ENCODE data around the gene KCNC1.

The KCNC1 gene

DNA sequence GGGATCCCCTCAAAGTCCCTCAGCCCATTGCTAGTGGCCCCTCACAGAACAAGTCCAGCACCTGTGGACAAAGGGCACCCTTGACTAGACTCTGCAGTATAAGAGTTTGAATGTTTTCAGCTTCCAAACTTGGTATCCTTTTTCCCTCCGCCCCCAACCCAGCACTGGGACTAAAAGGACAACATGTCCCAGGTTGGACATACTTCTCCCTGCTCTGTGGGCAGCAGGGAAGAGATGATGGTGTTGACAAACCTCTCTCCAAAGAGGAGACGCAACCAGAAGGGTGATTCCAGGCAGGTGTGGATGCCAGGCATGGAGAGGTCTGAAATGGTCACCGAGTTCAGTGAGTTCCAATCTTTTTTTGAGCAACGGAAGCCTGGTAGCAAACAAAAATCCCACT lies 19.7 kb upstream of the KCNC1 start:
- no peak for DNase-seq (ENCODE audit: low read depth in 2 of 2)

DNA sequence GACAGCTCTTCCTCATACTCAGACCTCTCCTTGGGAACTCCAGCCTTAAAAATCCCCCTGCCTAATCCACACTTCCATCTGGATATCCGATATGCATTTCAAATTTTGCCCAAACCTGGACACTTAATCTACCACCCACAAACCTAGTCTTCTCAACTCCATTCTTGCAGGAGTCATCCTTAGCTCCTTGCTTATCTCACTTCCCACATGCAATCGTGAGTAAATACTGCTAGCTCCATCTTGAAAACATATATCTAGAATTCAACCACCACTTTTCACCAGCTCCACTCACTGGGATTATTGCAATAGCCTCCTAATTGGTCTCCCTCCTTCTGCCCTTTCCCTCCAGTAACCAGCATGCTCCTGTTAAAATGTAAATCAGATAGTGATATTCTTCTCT lies 17.8 kb upstream of the KCNC1 start:
- no peak for DNase-seq (ENCODE audit: low read depth in 2 of 2)

DNA sequence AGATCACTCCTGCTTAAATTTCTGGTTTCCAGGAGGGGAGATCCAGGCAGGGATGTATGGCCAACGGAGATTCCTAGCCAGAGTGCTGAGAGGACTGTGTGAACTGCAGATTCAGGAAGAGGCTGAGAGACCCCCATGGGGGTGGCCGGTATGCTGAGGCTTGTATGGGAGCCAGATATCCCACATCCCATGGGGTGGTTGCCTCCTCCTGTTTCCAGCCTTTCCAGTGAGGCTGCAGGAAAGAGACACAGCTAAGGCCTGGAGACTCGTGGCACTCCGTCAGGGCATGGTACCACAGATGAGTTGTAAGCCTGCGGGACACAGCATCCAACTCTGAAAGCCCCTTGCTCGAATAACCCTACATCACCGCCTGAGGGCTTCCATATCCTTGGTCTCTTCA lies 16.6 kb upstream of the KCNC1 start:
- no peak for DNase-seq (ENCODE audit: low read depth in 2 of 2)

DNA sequence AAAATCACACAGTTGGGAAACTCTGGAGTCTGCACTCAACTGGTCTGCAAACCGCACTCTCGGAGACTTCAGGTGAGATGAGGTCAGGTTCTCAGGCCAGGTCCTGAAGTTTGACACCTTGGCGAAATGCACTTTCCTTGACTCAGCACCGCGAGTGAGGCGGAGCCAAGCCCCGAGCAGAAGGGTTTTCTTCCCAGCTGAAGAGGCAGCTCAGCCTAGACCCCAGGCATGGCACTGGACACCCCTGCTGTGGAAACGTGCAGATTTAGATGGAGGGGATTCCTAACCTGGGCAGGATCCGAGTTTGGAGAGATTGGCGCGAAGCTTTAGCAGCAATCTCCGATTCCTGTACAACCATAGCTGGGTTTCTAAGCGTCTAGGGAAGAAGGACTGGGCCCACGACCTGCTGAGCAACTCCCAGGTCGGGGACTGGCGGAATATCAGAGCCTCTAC lies 16.0 kb upstream of the KCNC1 start:
- DNase-seq (ENCODE audit: low read depth in 2 of 2) = no peak

DNA sequence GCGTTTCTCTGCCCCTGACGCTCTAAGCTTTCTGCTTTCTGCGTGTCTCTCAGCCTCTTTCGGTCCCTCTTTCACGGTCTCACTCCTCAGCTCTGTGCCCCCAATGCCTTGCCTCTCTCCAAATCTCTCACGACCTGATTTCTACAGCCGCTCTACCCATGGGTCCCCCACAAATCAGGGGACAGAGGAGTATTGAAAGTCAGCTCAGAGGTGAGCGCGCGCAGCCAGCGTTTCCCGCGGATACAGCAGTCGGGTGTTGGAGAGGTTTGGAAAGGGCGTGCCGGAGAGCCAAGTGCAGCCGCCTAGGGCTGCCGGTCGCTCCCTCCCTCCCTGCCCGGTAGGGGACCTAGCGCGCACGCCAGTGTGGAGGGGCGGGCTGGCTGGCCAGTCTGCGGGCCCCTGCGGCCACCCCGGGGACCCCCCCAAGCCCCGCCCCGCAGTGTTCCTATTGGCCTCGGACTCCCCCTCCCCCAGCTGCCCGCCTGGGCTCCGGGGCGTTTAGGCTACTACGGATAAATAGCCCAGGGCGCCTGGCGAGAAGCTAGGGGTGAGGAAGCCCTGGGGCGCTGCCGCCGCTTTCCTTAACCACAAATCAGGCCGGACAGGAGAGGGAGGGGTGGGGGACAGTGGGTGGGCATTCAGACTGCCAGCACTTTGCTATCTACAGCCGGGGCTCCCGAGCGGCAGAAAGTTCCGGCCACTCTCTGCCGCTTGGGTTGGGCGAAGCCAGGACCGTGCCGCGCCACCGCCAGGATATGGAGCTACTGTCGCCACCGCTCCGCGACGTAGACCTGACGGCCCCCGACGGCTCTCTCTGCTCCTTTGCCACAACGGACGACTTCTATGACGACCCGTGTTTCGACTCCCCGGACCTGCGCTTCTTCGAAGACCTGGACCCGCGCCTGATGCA lies 15.3 kb upstream of the KCNC1 start, which contains the start of gene MYOD1:
Gene MYOD1, plus strand, starts transcription at position 544 of the 910 bp plus-strand sequence. Its CDS starts 212 bp downstream, at position 756.
- DNase-seq (ENCODE audit: low read depth in 2 of 2) = no peak

DNA sequence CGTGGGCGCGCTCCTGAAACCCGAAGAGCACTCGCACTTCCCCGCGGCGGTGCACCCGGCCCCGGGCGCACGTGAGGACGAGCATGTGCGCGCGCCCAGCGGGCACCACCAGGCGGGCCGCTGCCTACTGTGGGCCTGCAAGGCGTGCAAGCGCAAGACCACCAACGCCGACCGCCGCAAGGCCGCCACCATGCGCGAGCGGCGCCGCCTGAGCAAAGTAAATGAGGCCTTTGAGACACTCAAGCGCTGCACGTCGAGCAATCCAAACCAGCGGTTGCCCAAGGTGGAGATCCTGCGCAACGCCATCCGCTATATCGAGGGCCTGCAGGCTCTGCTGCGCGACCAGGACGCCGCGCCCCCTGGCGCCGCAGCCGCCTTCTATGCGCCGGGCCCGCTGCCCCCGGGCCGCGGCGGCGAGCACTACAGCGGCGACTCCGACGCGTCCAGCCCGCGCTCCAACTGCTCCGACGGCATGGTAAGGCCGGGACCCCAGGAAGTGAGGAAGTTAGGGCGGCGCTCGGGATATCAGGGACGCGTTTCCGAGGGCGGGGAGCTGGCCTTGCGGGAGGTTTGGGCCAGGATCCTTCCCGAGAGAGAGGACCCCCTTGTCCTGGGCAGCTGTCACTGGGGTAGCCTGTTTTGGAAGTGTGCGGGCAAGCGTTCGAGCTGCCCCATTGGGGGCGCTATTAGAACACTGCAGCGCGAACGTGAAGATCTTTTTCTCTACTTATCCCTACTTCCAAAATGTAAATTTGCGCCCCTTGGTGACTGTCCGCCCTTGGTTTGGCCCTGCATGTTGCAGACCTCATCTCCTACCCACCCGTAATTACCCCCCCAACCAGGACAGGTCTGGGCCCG lies 14.4 kb upstream of the KCNC1 start:
- no peak for DNase-seq (ENCODE audit: low read depth in 2 of 2)

DNA sequence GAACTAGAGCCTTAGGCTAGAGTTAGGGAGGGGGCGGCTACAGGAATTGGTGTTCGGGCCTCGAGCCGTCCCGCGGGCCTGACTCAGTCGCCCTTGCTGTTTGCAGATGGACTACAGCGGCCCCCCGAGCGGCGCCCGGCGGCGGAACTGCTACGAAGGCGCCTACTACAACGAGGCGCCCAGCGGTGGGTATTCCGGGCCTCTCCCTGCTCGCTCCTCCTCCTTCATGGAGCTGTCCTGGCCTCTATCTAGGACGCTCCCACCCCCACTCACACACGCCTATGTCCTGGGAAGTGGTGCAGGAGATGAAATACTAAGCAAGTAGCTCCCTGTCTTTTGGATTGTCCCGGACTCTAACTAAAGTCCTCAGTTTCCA lies 13.8 kb upstream of the KCNC1 start:
- no peak for DNase-seq (ENCODE audit: low read depth in 2 of 2)

DNA sequence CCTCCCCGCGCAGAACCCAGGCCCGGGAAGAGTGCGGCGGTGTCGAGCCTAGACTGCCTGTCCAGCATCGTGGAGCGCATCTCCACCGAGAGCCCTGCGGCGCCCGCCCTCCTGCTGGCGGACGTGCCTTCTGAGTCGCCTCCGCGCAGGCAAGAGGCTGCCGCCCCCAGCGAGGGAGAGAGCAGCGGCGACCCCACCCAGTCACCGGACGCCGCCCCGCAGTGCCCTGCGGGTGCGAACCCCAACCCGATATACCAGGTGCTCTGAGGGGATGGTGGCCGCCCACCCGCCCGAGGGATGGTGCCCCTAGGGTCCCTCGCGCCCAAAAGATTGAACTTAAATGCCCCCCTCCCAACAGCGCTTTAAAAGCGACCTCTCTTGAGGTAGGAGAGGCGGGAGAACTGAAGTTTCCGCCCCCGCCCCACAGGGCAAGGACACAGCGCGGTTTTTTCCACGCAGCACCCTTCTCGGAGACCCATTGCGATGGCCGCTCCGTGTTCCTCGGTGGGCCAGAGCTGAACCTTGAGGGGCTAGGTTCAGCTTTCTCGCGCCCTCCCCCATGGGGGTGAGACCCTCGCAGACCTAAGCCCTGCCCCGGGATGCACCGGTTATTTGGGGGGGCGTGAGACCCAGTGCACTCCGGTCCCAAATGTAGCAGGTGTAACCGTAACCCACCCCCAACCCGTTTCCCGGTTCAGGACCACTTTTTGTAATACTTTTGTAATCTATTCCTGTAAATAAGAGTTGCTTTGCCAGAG lies 13.2 kb upstream of the KCNC1 start:
- no peak for DNase-seq (ENCODE audit: low read depth in 2 of 2)

DNA sequence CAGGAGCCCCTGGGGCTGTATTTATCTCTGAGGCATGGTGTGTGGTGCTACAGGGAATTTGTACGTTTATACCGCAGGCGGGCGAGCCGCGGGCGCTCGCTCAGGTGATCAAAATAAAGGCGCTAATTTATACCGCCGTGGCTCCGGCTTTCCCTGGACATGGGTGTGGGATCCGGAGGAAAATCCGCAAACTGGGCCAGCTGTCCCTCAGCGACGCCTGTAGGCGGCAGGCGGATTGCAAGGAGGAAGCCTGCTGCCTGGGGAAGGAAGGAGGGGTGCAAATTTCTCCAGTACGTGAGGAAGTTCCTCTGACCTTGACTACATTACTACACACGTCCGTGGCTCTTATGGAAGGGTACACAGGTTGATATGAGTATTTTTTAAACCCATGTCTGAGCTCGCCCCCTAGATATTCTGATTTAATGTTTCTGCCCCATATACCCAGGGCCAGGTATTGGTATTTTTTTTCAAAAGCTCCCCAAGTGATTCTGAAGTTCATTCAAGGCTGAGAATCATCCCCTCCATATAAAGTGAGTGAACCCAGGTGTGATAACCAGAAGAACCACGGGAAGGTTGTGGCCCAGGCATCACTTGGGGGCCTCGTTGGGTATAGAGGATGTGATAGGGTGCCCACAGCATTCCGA lies 12.5 kb upstream of the KCNC1 start:
- no peak for DNase-seq (ENCODE audit: low read depth in 2 of 2)

DNA sequence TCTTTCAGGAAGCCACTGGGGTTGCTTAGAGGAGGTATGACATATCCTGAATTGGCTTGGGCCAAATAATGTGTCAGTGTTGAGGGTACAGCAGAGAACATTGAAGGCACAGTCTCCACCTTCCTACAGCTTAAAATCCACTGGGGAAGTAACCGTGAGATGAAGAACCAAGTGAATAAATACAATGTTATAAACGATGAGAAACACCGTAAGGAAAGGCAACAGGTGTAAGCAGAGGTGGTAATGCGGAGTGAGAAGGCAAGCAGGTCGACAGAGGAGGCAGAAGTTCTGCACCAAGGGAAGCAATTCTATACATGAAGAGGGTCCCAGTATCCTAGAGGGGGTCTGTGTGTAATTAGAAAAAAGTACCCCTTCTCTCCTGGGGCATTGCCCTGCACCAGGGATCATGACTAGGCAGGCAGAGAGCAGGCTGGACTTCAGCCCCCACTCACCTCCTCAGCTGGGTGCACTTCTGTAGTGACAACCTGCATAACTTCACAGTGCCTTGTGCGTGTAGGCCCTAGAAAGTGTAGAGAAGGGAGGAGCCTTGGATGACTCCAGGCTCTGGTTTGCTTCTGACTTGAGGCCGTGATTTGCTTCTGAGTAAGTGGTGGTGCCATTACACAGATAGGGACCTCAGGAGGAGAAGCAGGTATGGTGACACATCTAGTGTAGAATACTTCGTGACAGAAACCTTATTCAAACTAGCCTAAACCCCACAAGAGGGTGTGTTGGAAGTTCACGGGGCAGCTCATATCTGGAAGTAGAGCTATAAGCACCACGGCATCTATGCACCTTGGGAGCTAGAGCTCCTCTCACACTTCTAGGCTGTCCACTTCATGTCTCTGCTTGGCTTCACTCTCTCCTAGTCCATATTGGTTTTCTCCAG lies 10.3 kb upstream of the KCNC1 start:
- DNase-seq (ENCODE audit: low read depth in 2 of 2) = no peak

DNA sequence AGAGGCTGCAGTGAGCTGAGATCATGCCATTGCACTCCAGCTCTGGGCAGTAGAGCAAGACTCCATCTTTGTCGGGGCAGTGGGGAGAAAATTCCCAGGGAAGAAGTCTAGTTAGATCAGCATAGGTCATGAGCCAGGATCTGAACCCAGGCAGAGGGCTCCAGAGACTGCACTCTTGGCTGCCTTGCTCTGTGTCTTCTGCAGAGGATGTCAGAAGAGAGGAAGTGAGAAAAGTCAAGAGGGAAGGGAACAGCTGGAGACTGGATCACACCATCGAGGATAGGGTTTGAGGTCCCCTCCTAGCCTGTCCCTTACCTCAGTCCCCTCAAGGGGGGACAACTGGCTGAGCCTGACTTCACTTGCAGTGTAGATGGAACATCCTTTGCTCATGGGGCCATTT lies 9.4 kb upstream of the KCNC1 start:
- DNase-seq (ENCODE audit: low read depth in 2 of 2) = no peak

DNA sequence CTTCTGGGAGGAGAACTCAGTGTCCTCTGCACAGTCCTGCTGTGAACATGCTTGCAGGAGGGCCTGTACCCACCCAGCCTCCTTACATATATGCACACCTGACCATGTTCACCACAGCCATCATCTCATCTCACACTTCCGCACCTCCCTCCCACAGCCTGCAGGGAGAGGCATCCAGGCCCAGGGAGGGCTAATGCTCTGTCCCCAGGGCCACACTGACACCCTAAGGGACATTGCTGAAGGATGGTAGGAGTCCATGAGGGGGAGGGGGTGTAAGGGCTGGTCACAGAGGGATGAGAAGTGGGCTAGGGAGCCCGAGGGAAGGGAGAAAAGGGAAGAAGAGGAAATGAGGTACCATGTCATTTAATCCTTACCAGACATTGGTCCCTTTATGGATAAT lies 4.4 kb upstream of the KCNC1 start:
- DNase-seq (ENCODE audit: low read depth in 2 of 2) = no peak

DNA sequence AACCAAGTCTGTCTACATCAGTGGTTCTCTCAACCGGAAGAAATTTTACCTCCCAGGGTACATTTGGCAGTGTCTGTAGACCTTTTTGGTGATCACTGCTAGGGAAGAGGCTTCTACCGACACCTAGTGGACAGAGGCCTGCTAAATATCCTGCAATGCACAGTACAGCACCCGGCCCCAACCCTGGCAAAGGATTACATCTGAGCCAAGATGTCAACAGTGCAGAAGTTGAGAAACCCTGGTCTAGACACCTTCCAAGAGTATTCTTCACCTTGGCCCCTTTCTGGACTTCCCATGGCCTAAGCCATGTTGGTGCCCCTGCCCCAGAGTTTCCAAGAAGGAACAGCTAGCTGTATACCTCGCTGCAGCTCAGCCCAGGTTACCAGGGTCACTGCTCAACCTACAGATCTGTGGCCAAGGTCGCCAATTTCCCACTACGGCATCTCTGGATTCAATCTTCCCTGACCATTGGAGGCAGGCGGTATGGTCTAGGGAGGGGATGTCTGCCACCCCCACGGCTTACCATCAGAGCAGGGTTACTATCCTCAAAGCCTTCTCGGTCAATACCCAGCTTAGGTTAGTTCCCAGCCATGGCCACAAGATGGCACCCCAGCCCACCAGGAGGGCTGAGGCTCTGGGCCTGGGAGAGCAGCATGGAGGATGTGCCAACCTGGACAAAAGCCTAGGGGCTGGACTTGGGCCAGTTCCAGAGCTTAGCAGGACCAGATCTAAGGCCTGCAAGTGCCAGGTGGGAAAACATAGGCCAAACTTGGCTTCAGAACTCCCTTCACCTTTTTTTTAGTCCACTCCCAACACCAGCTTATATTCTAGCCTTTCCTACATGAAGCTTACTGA lies 3.7 kb upstream of the KCNC1 start:
- DNase-seq (ENCODE audit: low read depth in 2 of 2) = peak; percentile 41 to 69

DNA sequence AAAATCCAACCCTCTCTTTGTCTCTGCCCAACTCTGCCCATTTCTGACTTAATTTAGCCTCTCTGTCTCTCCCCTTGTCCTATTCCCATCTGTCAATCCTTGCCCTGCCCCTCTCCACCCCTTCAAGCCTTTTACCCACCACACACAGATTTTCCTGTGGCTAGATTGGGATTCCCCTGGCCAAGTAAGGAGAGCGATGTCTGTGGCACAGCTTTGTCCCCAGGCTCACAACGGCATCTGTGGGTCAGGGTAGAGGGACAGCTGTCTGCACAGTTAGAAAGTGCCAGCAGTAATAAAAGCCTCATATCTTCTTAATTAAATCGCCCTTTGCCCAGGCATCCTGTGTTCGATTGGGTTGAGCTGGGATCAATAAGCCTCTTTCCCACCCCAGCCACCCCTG lies 1.3 kb upstream of the KCNC1 start:
- DNase-seq (ENCODE audit: low read depth in 2 of 2) = no peak

DNA sequence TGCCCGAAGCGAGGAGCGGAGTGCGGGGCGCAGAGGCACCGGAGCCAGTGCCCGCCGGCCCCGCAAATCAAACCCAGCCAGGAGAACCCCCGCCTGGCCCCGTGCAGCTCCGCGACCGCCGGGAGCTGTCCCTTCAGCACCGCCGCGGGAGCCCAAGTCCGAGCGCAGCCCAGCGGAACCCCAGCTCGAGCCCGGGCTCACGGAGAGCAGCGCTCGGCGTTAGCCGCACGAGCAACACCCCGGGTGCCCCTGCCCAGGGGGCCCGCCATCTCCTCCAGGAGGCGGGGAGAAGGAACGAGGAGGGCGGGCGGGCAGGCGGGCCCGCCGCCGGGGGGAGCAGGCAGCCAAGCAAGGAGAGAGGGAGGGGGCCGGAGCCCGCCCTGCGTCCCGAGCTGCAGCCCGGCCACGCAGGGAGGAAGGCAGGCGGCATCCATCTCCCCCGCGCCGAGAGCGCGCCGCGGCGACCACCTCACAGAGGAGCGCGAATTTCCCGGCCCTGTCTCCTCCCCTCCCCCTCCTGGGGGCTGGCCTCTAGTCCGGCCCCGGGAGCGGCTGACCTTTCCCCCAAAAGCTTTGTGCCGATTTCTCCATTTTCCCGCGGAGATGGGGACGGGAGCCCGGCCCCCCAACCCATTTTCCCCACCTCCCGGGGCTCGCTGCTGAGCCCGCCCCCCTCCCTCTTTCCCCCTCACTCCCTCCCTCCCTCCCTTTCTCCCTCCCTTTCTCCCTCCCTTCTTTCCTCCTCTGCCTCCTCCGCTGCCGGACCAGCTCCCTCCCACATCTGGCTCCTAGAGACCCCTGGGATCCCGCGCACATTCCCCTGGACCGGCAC lies 621 bp downstream of the KCNC1 start:
- peak in 1 of 2 experiments; percentile 31 for DNase-seq (ENCODE audit: low read depth in 2 of 2)

DNA sequence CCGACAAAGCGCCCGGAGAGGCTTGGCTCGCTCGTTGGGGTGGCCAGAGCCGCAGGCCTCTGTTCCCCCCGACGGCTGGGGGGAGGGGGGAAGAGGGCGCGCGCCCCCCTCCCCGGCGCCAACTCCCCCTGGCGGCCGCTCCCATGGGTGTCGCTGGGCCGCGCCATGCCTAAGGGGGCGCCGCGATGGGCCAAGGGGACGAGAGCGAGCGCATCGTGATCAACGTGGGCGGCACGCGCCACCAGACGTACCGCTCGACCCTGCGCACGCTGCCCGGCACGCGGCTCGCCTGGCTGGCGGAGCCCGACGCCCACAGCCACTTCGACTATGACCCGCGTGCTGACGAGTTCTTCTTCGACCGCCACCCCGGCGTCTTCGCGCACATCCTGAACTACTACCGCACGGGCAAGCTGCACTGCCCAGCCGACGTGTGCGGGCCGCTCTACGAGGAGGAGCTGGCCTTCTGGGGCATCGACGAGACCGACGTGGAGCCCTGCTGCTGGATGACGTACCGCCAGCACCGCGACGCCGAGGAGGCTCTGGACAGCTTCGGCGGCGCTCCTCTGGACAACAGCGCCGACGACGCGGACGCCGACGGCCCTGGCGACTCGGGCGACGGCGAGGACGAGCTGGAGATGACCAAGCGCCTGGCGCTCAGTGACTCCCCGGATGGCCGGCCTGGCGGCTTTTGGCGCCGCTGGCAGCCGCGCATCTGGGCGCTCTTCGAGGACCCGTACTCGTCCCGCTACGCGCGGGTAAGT lies 1.4 kb downstream of the KCNC1 start:
- DNase-seq (ENCODE audit: low read depth in 2 of 2) = no peak

DNA sequence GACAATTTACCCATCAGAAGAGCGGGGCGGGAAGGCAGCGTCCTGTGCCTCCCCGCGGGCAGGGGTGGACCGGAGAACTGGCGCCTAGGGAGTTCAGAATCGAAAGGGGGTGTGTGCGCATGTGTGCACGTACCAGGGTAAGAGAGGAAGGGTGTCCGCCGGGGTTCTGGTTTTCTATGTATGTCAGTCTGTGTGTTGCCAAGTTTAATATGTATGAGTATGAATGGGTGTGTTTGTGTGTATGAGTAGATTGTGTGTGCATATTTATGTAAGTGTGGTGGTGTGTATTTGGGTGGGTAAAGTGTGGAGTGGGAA lies 2.0 kb downstream of the KCNC1 start:
- no peak for DNase-seq (ENCODE audit: low read depth in 2 of 2)
